Activated effector memory CD4-positive, alpha-beta T cell treated with anti-CD3 and anti-CD28 coated beads, Interleukin-2, amount 50 U/mL, for 16 hours (primary cell): ENCODE data around the gene TMIE.

Source experiments
- DNase-seq: peaks from one replicate; pipeline ENCODE4 v3.0.0-alpha.2; 2020

TMIE gene

DNA sequence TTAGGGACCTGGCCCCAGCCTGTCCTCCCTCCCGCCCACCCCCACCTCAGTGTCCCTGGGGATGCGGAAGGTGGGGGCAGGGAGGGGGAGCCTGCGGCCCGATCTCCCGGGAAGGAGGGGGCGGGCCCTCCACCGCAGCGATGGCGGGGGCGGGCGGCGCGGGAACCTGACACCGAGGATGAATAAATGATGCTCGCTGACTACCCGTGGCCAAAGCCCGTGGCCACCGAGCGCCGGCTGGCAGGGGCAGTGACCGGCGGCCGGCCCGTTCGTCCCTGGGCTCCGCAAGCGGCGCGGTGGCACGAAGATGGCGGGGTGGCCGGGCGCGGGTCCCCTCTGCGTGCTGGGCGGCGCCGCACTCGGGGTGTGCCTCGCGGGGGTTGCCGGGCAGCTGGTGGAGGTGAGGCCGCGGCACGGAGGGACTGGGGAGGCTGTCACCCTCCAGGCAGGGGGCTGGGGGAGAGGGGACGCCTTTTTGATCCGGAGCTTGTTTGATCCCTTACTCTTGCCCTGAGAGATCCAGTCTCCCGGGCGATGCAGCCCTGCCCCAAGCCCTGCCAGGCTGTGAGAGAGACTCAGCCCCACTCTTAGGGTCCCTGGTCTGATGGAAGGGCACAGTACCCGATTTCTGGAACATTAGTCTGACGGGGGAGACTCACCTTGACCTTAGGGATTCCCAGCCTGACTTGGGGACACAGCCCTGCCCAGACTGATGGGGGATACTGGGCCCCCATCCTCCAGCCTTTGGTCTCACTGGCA, at the start of gene TMIE:
TSS of gene TMIE (plus strand) at position 212 of the 759 bp plus-strand sequence. CDS start at position 308, 96 bp downstream.
- DNase-seq = no peak

DNA sequence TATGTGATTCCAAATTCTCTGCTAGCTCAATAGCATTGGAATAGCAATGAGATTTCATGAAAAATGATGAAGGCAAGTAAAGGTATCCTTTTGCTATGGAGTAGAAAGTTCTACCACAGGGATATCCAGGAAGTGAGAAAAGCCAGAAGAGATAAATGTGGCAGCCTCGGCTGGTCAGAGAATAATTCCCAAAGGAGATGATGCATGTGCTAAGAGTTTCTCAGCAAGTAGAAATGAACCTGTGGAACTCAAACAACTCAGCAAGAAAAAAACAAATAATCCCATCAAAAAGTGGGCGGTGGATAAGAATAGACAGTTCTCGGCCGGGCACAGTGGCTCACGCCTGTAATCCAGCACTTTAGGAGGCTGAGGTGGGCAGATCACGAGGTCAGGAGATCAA, 45.9 kb upstream of the TMIE start:
- no peak for DNase-seq

GRCh38 chr3:46656778-46657556, 44.2 kb upstream of the TMIE start:
- DNase-seq = no peak

DNA sequence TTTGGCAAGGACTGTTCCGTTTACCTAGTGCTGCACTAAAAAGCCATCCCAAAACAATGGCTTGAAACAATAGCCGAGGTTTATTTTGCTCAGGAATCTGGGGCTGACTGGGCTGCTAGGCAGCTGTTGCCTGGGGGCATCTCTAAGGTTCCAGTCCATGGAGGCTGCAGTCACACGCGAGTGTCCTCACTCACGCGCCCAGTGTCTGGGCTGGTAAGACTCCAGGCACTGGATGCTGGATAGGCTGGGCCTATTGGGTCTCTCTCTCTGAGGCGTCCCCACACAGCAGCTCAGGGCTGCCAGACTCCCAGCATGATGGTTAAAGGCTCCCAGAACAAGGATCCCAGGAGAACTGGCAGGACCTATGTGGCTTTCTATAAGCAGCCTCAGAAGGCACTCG, 41.9 kb upstream of the TMIE start:
- peak; percentile 50 for DNase-seq

DNA sequence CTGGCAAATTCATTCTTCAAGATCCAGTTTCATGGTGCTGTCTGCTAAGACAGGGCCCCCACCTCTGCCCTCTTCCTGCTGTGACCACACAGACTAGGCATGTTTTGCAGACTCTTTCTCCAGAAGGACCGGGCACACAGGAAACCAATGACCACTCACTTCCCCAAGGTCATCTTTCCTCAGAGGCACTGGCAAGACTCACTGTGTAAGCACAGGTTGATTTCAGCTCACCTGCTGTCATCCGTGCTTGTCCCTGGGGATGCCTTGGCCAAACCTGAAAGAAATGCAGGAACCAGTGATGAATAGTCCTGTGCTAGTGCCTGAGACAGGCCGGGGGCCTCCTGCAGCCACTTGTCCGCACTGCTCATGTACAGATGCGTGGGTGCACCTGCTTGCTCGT, 41.2 kb upstream of the TMIE start:
- peak; percentile 43 for DNase-seq

GRCh38 chr3:46660543-46661523, 40.4 kb upstream of the TMIE start:
- DNase-seq = peak; percentile 41

GRCh38 chr3:46661776-46662766, 39.1 kb upstream of the TMIE start:
- DNase-seq = no peak

DNA sequence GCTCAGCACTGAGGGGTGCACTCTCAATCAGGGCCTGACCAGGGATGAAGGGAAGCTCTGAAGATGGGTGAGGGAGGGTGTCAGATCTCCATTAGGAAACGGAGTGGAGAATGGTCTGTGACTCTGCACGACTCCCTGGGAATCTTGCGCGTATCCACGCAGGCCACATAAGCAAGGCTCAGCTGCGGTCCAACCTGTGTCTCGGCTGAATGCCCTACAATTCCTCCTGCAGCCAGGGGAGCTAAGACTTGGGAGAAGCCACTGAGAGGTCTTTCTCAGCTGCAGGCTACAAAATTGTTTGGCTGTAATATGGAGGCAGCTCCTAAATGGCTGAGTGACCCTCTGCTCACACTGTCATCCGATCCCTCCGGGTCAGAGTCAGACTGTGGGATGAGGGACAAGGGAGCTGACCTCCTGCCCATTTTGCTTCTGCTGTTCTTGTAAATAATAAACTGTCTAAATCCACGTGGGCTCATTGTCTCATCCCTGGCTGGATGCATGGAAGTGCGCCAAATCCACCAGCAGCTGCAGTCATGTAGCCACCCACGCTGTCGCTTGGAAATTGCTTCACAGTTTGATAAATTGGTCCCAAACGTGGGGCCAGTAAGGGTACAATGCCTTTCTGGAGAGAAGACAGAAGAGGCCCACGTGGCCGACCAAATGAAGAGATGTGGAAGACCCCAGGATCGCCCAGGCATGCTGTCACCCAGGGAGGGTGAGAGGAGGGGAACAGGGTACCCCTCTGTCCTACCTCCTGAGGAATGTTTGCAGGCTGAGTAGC, 38.2 kb upstream of the TMIE start:
- DNase-seq = peak; percentile 36

DNA sequence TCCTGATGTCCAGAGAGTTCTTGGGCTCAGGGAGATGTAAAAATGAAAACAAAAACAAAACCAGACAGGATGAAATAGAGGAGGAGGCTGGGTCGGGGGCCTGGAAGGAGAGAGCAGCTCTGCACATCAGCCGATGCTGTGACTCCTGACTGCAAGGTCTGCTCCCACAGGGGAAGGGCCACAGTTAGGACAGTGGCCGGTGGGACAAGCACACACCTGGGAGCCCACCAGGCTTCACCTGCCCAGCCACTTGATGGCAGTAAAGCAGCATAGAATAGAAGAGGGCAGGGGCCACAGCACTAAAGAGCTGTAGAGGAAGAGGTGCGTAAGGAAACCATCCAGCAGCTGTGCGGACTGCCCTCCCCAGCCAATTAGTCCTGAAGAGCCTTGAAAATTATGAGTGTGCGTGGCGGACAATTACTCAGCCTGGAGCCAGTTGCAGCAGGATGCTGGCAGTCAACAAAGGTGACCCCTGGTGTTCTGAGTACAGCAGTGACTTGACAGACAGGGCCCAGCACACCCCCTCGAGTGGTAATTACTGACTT, 37.5 kb upstream of the TMIE start:
- DNase-seq = peak; percentile 54

DNA sequence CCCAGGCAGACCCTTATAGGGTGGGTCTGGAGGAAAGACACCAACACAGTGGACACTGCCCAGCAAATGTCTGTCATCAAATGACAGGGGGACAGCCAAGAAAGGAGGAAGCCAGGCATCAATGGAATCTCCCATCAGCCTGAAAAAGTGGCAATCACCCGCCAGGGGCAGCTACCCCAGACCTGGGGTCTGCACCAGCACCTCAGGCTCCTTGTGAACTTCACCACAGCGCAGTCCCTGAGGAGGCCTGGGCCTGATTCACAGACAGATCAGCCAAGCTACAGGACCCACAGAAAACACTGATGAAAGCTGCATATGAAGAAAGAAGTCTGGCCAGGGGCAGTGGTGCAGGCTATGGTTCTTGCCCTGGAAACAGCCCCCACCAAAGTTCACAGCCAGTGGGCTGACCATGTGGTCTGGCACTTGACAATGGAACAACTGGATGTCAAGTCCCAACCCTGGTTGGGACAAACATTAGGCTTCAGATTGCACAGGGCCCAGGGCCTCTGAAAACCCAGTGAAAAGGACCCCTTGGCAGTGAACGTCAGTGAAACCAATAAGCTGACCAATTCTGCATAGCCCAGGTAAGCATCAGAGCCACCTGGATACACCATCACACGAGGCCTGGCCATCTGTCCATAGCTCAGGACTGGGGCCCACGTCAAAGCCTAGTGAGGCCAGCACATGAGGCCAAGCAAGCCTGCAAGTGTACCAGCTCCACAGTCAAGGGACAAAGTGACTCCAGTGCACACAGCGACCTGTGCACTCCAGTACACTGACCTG, 36.8 kb upstream of the TMIE start:
- DNase-seq = peak; percentile 54

DNA sequence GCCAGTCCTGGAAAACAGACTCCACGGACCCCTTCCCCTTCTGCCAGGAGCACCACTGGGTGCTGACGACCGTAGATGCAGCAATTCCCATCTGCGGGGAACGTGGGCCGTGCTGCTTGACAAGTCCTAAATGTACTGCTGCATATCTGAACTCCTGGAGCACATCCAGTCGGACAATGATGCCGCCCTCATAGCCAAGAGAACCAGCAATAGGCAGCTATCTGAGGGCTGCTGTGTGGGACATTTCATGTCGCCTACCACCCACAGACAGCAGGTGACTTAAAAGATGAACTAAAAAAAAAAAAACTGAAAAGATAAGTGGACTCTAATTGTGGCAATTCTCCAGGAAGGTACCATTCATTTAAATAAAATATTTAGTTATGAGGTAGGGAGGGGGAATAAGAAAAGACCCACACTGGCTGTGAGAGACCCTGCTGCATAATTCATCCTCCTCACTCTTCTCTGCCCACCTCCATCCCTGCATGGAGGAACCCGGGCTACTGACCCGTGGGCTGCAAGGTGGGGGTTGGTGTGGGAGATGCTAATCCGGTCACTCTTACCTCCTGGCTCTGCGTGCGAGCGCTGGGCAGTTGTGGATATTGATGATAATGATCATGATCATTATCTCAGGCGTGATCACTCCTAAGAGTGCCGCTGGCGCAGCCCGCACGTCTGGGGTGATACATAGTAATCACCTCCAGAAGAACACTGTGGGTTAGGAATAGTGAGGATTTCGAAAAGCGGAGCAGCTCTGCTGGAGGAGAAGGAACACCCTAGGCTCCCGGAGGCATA, 36.0 kb upstream of the TMIE start:
- peak; percentile 54 for DNase-seq

GRCh38 chr3:46665763-46666452, 35.3 kb upstream of the TMIE start:
- peak; percentile 42 for DNase-seq

GRCh38 chr3:46666453-46666845, 34.7 kb upstream of the TMIE start:
- DNase-seq = no peak

DNA sequence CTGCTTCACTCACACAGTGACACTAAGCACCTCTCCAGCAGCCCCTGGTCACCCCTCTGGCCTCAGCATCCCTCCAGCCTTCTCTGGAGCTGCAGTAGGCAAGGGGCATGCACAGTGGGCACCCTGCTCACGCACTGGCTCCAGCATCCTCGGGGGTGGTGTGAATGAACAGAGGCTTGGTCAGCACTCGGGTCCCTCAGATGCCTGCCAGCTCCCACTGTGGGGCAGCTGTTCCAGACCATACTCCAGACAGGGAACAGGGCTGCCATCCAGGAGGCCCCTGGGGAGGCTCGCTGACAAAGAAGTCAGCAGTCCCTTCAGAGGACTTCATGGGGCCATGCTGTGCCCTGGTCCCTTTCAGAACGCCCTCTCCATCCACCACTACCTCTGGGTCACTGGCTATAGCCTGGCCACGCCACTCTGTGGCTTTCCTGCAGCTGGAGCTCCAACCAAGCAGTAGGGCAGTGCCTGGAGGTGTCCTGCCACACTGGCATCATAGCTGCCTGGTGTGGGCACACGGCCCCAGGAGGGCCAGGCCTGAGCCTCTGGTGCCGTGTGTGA, 34.1 kb upstream of the TMIE start:
- DNase-seq = no peak

DNA sequence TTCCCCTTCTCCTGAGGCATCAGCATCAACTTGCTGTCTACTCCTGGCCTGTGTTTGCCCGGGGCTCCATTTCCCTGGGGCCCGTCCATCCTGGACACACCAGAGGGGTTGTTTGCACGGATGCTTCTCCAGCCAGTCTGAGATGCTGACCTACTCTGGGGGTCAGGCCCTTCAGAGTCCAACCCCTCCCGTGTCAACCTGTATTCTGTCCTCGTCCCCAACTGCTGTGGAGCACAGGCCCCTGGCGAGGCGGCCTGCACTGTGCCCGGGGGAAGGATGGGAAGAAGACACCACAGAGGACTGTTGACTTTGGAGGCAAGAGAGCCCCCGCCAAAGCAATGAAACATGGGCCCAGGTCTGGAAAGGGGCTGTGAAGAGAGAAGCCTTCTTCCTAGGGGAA, 33.5 kb upstream of the TMIE start:
- no peak for DNase-seq

DNA sequence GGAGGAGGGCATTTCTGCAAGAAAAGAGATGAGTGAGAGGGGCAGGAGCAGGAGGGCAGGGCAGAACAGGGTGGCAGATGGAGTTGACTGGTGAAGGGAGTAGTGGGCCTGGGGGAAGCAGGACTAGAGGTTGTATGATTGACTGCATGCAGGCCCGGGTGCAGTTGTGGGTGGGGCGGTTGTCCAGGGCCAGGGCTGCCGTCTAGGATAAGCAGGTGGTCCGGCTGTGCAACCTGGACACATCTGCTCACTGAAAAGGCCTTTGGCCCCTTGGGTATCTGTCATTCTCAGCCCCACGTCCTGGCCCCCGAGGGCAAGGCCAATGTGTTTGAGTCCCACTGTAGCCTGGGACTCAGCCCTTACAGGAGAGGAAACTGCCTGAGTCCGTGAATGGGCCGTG, 33.1 kb upstream of the TMIE start:
- peak; percentile 43 for DNase-seq

DNA sequence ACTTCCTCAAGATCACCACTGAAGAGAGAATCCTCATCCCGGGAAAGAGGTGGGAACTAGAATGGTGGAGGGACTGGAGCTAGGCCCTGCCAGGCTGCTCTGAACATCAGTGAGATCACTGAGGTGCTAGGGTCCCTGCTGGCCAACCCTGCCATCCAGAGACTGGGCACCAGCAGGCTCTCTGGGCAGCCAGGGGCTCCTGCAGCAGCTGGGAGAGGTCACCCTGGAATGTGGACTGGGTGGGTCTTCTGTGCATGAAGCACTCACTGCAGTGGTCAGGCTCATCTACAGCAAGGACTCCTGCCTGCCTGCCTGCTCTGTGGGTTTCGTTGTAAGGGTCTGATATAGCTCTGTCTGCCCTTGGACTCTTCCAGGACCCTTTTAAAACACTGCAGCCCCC, 32.6 kb upstream of the TMIE start:
- DNase-seq = peak; percentile 47
